Measurements from ENCODE around the gene INHA.

INHA gene

DNA sequence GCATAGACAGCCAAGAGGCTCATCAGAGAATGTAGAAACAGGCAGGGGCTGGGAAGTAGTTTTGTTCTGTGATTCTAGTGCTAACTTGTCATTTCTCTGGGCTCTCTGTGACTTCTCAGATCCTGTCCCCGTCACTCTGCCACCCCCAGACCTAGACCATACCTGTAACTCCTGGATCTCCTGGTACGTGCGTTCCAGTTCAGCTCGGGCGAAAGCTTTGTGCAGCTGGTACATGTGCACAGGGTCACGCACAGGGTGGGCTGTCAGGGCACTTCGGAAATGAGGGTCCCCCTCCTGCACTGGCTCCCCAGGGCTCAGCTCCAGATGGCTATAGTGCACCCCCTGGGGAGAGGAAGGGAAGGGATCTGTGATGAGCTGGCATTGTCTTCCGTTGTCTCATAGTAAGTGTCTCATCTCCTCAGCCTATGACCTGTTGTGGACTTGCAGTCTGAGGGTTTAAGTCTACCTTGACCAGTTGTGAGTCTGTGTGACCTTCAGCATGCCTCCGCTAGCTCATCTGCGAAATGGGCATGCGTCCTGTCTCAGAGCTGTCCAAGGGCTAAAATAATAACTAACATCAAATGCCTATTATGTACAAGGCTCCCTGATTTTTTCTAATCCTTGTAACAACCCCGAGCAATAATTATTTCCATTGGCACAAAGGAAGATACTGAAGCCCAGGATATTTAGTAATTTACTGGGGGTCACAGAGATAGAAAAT lies 31.2 kb upstream of the INHA start:
- DNase-seq (ENCODE audit: low read depth in 2 of 2): no peak

DNA sequence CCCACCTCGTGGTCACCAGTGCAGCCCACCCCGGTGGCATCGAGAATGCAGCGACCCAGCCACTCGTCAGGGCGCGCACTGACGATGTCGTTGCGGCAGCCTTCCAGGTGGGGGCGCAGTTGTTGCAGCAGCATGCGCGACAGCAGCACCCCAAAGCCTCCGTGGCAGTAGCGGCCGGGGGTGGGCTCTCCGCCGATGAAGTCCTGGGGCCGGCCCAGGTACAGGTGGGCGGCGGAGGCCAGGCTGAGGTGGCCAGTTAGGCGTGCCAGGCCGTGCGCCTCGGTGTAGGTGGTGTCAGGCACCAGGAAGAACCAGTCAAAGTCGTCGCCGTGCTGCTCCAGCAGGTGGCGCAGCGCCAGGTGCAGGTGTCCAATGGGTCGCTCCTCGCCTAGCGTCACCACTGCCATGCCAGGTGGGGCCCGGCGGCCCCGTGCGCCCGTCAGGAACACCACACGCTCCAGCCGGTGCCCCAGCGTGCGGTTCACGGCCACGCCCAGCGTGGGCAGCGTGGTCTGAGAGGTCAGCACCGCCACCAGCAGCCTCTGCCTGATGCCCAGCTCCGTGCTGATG lies 30.4 kb upstream of the INHA start:
- DNase-seq (ENCODE audit: low read depth in 2 of 2): peak; percentile 66 to 72

DNA sequence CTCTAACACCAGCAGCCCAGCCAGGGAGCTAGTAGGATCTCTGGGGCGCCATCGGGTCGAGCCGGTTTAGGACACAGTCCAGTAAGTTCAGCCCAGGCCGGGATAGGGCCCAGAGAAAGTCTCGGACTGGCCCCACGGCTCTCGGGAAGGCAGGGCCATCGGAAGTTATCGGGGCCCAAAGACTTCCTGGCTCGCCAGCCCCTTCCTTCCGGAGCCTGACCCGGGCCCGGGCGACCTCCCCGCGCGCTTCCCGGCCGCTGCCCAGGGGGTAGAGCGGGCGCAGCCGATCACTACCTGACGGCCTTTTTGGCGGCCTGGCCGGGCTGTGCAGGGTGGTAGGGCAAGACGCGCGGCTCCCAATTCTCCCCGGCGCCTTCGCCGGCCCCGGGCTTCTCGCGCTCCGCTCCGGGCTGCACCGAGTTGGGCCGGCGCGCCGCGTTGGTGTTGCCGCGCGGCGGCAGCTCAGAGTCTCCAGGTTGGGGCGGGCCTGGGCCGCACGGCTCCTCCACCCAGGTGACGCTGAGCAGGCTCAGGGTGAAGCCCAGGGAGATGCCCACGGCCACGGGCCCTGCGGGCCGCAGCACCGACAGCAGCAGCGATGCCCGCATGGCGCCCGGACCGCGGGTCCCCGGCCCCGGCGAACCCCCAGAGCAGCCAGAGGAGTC lies 29.0 kb upstream of the INHA start:
- peak in 1 of 2 donors; percentile 13 for DNase-seq (ENCODE audit: low read depth in 2 of 2)

DNA sequence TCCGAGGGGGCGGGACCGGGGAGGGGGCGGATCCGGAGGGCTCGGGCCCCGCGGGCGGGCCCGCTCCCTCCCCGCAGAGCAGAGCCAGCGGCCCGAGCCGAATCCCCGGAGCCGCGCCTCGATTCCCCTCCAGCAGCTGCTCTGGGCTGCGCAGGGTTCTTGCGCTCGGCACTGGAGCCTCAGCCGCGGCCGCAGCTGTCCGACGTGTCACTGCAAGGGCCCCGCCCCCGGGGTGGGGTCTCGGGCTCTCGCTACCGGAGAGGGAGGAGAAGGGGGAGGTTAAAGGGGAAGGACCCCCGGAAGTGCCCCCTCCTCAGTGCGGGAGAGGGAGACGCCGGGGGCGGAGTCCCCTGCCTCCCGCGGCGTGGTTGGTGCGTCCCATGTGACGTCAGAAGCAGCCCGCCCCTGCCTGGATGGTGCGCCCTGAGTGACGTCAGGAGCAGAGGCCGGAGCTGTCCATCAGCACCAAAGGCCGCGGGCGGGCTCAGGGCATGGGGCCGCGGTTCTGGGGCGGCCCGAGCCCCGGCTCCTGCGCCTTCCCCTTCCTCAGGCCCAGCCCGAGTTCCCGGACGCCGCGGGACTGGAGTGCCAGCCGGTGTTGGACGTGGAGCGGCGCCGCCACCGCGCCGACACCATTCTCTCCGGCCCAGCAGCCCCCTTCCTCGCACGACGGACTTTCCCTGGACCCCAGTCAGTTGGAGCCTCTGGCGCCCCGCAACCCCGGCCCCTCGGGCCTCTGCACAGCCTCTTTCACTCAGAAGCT lies 28.3 kb upstream of the INHA start, which contains the start of the genes CHPF and TMEM198:
TSS of gene CHPF (minus strand) at position 214 of the 763 bp plus-strand sequence. CDS start 271 bp downstream, outside the sequence.
TSS of gene TMEM198 (plus strand) at position 433 of the 763 bp plus-strand sequence. CDS start 700 bp downstream, outside the sequence.
- DNase-seq (ENCODE audit: low read depth in 2 of 2): peak; percentile 76 to 81

DNA sequence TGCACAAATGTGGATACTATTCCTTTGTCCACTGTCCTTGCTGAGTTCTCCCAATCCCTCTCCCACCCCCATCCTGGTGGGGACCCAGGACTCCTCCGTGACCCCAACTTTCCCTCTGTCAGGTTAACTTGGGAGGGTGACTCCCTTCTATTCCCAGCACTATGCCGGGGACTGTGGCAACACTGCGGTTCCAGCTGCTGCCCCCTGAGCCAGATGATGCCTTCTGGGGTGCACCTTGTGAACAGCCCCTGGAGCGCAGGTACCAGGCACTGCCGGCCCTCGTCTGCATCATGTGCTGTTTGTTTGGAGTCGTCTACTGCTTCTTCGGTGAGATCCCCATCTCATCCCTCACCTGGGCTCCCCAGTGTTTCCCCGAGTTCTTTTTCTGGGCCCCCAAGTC lies 27.5 kb upstream of the INHA start:
- no peak for DNase-seq (ENCODE audit: low read depth in 2 of 2)

DNA sequence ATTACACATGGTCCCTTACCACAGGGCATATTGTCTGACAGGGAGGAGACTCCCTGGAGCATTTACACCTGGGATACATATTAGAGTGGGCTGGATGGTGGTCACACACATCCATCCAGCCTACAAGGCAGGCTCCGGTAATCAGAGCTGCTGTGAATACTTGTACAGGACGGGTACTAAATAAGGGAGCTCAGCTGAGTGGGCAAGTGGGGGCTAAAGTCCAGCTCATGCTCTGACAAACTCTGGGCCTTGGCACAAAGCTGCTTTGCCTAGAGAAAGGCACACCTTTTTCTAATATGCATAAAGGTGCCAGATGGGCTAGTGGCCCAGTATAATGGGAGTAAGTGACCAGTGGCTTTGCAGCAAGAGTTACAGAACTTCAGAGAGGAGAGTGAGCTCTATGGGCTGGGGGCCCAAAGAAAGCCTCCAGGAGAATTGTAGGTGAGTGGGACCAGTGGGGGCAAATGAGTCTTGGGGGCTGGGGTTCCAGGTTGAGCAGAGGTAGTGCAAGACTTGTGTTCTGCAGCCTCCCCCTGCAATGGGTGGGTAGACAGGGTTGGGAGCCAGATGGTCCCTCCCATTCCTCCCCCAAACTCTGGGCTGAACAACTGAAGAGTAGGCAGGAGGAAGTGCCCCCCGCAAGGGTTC lies 26.7 kb upstream of the INHA start:
- DNase-seq (ENCODE audit: low read depth in 2 of 2): no peak

DNA sequence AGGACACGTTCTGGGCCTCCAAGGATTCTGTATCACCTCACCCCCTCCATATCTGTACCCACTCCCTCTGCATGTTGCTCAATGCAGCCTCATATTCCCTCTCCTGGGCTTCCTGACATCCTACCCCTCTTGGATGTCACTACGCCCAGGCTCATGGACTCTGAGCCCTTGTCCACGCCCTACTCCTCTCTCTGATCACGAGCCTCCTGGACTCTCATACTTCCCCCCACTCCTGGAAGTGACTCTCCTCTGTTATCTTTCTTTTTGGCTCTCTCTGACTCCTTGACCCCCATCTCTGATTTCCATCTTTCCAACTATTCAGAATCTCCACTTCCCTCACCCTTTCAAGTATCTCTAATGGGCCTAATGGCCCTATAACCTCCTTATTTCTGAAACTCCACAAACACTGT lies 26.2 kb upstream of the INHA start:
- no peak for DNase-seq (ENCODE audit: low read depth in 2 of 2)

DNA sequence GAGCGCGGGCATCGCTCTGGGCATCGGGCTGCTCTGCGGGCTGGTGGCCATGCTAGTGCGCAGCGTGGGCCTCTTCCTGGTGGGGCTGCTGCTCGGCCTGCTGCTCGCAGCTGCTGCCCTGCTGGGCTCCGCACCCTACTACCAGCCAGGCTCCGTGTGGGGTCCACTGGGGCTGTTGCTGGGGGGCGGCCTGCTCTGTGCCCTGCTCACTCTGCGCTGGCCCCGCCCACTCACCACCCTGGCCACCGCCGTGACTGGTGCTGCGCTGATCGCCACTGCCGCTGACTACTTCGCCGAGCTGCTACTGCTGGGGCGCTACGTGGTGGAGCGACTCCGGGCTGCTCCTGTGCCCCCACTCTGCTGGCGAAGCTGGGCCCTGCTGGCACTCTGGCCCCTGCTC lies 24.5 kb upstream of the INHA start:
- no peak for DNase-seq (ENCODE audit: low read depth in 2 of 2)

DNA sequence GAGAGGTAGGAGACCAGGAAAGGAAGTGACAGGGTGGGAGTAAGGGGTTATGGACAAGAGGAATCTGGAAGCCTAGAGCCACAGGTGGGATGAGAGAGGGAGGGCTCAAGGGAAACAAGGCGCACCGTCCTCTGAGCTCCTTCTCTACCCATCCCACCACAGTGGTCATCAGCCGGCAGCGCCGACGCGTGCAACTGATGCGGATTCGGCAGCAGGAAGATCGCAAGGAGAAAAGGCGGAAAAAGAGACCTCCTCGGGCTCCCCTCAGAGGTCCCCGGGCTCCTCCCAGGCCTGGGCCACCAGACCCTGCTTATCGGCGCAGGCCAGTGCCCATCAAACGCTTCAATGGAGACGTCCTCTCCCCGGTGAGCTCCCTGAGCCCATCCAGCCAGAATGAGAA lies 23.1 kb upstream of the INHA start:
- no peak for DNase-seq (ENCODE audit: low read depth in 2 of 2)

DNA sequence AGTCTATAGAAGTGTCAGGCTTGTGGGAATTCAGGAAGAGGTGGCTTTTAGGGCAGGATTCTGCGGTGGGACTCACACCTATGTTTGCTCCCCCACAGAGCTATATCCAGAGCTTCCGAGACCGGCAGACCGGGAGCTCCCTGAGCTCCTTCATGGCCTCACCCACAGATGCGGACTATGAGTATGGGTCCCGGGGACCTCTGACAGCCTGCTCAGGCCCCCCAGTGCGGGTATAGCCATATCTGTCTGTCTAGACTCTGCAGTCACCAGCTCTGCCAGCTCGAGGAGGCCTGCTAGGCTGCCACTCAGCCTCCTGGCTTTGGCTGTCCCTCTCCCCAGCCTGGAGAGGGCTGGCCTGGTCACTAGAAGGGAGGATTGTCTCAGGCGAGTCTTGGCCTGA lies 22.5 kb upstream of the INHA start:
- DNase-seq (ENCODE audit: low read depth in 2 of 2): no peak

DNA sequence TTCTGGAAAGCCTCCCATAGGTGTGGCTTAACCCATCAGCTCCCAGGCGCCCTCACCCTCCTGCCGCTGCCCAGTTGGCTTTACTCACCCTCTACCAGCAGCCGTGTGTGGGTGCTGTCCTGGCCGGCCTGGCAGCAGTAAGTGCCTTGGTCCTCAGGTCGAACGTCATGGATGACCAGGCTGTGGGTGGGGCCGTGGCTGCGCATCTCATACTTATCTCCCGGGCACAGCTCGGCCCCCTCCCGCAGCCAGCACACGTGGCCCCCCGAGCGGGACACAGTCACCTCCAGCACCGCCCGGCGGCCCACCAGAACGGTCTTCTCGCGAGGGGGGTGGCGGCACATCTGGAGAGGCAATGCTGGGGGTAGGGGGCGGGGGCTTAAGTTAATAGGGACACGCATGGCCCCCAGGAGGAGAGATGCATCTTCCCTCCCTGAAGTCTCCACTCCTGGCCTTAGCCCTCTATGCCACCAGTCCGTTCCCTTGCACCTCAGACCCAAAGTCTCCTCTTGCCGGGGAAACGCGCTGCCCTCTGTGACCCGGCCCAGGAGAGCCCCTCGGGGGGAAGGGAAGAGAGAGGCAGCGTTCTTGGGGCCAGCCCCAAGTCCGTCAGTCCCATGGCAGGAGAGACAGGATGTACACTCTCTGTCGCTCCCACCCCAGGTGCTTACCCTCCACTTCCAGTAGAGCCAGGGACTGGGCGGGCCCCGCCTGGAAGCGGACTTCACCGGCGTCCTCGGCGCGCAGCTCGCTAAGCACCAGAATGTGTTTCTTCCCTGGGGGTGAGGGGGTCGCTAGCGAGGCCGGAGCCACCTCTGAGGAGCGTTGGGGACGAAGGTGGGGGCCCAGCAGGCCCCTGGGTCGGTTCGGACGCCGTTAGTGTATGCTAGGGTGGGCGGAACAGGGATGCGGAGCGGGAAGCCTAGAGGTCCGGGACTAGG lies 20.4 kb upstream of the INHA start:
- no peak for DNase-seq (ENCODE audit: low read depth in 2 of 2)

DNA sequence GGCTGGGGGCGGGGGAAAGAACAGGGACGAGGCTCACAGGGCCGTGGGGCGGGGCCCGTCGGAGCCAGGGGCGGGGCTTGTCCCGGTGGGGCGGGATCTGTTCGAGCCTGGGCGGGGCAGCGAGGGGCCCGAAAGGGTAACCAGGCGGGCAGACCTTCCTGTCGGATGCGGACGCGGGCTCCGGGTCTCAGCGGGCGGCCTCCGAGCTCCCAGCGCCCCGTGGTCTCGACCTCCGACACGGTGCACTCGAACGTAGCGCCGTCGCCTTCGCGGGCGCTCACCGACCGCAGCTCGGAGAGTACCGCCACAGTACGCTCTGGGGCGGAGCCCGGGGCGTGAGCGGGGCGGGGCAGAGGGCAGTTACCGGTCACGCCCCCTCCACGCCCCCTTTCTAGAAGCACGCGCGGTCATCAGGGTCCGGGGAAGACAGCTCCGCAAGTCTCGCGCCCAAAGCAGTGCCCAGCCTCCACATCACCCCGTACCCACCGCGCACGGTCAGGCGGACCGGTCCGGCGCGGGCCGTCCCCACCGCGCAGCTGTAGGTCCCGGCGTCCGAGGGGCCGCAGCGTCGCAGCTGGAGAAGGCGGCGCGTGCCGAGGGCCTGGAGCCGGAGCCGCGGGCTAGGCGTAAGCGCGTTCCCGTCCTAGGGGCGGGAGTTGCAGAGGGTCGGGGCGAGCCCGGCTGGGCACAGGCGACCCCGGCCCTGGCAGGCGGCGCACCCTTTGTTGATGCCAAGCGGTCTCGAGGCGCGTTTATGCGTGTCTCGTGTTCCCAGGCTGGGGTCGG lies 19.5 kb upstream of the INHA start:
- DNase-seq (ENCODE audit: low read depth in 2 of 2): peak; percentile 51 to 67

DNA sequence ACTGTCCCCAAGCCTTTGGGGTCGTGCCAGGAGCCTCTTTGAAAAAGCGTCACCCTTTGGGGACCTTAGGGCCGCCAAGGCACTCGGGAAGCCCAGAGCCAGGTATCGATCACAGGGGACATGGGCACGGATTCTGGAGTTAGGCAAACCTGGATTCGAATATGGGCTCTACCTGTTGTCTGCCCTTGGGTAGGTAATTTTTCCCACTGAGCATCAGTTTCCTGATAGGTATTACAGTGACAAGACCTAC lies 19.0 kb upstream of the INHA start:
- no peak for DNase-seq (ENCODE audit: low read depth in 2 of 2)

DNA sequence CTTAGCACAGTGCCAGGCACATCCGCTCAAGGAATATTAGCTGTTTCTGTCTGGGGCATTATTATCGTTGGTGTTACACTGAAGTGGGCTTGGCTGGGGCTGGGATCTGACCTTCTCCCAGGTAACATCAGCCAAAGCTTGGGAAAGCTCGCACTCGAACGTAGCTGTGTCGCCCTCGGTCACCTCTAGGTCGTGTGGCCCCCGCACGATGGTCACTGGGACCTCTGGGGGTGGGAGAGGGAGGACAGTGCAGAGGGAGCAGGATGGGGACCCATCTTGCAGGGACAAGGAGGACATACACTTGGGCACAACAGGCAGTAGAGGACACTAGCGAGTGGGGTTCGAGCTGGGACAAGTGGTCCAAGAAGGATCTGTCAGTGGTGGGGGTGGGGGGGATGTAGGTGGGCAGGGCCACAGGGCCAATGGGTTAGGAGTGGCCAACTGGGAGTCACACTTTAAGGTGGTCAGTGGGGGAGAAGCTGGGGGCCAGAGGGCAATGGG lies 18.6 kb upstream of the INHA start:
- no peak for DNase-seq (ENCODE audit: low read depth in 2 of 2)

DNA sequence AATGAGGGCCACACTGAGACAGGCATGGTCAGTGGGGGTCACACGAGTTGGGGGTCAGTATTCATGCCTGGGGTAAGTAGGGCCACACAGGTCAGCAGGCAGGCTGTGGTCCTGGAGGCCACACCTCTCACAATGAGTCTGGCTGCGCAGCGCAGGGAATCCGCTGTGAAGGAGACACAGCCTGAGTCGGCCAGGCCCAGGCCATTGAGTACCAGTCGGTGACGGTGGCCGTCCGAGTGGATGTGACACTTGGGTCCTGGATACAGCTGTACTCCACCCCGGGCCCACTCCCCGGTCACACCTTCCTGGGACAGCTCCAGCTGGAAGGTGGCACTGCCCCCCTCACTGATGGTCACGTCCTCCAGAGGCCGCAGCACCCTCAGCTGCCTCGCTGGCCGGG lies 17.8 kb upstream of the INHA start:
- no peak for DNase-seq (ENCODE audit: low read depth in 2 of 2)

DNA sequence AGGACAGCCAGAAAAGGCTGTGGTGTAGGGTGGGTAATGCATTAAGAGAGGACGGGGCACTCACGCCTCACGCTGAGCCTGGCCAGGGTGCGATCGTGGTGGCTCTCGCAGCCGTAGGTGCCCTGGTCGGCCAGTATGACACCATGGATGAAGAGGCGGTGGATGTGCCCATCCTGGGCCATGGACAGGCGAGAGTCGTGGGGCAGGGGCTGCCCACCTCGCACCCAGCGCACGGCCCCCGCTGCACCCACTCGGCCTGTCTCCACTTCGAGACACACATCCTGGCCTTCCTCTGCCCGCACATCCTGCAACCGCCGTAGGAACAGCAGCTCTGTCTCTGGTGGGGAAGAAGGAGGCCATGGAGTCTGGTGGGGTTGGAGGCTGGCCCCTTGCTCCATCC lies 16.2 kb upstream of the INHA start:
- no peak for DNase-seq (ENCODE audit: low read depth in 2 of 2)

DNA sequence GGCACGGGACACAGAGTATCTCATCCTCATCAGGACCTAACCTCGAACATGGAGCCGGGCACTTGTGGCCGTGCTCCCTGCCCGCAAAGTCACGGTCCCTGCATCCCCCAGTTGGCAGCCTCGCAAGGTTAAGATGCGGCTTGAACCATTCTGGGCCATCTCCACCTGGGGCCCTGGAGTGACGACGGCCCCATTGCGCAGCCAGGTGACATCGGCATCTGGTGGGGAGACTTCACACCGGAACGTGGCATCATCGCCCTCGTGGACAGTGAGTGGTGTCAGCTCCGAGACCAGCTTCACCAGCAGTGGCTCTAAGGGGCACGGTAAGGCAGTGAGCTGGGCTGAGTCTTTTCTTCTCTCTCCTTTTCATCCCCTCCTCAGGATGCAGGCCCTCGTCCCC lies 15.7 kb upstream of the INHA start:
- no peak for DNase-seq (ENCODE audit: low read depth in 2 of 2)

DNA sequence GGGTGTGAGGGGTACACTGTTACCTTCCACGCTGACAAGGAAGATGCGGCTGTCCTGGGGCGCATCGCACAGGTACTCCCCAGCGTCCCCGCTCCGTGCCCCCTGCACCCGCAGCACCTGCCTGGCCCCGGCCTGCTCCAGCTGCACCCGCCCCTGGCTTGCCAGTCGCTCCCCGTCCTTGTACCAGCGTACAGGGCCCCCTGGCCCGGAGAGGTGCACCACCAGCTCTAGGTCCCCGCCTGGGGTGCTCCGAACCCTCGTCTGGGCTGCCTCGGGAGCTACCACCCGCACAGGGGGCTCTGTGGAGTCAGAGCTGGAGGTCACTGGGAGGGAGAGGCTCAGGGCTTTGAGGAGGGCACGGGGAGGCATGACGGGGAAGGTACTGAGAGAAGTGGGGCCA lies 14.8 kb upstream of the INHA start:
- no peak for DNase-seq (ENCODE audit: low read depth in 2 of 2)

DNA sequence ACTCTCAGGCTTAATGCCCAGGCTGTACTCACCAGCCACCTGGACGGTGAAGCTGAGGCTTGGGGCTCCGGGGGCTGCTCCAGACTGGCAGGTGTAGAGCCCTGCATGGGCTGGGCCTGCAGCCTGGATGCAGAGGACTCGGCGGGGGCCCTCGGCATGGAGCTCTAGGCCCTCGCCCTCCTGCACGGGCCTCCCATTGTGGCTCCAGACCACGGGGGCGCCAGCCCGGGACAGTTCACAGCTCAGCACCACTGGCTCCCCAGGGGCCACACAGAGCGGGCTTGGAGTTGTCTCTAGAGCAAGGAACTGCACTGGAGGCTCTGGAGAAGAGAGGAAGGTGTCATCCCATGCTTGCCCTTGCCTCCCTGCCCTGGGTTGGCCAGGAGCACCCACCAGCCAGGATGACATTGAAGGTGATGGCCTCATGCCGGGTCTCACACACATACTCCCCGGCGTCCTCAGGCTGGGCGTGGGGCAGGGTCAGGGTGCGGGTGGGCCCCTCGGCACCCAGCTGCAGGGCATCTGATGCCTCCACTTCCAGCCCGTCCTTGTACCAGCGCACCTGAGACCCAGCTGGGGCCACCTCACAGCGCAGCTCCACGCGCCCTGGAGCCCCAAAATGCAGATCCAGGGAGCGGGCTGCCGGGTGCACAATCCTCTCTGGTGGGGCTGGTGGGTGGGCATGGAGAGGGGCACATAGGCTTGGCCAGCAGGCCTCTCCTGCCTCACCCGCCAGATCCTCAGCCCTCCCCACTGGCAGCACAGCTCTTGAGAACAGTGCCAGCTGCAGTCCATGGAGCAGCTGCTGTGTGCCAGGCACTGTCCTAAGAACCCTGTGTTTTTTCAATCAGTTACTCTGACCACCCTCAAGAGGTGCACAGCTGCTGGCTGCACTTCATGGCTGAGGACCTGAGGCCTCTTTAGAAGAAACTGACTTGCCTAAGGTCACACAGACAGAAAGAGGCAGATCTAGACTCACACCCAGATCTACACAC lies 14.0 kb upstream of the INHA start:
- DNase-seq (ENCODE audit: low read depth in 2 of 2): no peak

Data from stimulated activated CD8-positive, alpha-beta memory T cell treated with anti-CD3 and anti-CD28 coated beads, Interleukin-2, amount 100 ng/mL, for 1 hour (primary cell).